Liver (tissue), 3 donors: ENCODE measurements around the gene NME4.

Source experiments
- FOXA1 ChIP-seq: IDR thresholded peaks from 2 replicates; pipeline ENCODE4 v1.6.1; 2016; ENCODE audit warnings: antibody characterized with exemption
- RAD21 ChIP-seq, 2 donors: IDR thresholded peaks; 2 replicates each; pipeline ENCODE4 v1.6.1; 2016; ENCODE audit warnings: antibody characterized with exemption in 2 of 2, mild to moderate bottlenecking in 2 of 2
- SP1 ChIP-seq: IDR thresholded peaks from 2 replicates; pipeline ENCODE4 v1.6.1; 2018; ENCODE audit warnings: antibody characterized with exemption, mild to moderate bottlenecking
- TF ChIP-seq, protein P1 (sequence below): fragments of 150-350 bp; IDR thresholded peaks from 2 replicates; pipeline ENCODE4 v1.5.1; 2017; ENCODE audit warnings: improper control_type of control experiment, low read depth, low read length; ENCODE audit not compliant: missing input control
- TF ChIP-seq, protein P2 (sequence below): IDR thresholded peaks from 2 replicates; pipeline ENCODE4 v1.6.1; 2016; ENCODE audit warnings: antibody characterized with exemption
- TF ChIP-seq, protein P3 (sequence below): IDR thresholded peaks from 2 replicates; pipeline ENCODE4 v1.6.1; 2016; ENCODE audit warnings: antibody characterized with exemption
- donor health status: healthy.
- donor health status: healthy.

DNA sequence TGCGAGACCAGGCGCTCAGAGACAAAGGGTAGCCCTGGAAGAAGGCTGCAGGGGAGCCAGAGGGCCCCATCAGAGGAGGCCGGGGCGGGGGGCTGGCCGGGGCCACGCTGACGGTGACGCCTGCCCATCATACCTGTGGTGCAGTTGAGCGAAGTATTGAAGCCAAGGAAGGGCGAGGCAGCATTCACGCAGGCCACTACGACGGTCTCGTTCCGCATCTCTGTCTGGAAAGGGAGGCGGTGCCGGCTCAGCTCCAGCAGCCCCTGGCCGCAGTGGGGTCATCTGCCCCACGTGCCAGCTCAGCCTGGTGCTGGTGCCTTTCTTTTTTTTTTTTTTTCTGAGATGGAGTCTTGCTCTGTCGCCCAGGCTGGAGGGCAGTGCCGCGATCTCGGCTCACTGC is 21.8 kb upstream of the NME4 start:
- TF ChIP-seq, protein P1, sequence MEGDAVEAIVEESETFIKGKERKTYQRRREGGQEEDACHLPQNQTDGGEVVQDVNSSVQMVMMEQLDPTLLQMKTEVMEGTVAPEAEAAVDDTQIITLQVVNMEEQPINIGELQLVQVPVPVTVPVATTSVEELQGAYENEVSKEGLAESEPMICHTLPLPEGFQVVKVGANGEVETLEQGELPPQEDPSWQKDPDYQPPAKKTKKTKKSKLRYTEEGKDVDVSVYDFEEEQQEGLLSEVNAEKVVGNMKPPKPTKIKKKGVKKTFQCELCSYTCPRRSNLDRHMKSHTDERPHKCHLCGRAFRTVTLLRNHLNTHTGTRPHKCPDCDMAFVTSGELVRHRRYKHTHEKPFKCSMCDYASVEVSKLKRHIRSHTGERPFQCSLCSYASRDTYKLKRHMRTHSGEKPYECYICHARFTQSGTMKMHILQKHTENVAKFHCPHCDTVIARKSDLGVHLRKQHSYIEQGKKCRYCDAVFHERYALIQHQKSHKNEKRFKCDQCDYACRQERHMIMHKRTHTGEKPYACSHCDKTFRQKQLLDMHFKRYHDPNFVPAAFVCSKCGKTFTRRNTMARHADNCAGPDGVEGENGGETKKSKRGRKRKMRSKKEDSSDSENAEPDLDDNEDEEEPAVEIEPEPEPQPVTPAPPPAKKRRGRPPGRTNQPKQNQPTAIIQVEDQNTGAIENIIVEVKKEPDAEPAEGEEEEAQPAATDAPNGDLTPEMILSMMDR = no peak
- TF ChIP-seq SP1 = no peak
- TF ChIP-seq, protein P2, sequence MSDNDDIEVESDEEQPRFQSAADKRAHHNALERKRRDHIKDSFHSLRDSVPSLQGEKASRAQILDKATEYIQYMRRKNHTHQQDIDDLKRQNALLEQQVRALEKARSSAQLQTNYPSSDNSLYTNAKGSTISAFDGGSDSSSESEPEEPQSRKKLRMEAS = no peak
- no peak for TF ChIP-seq FOXA1
- TF ChIP-seq RAD21 (IDR thresholded peaks at IDR 0.05) = no peak
- TF ChIP-seq, protein P3, sequence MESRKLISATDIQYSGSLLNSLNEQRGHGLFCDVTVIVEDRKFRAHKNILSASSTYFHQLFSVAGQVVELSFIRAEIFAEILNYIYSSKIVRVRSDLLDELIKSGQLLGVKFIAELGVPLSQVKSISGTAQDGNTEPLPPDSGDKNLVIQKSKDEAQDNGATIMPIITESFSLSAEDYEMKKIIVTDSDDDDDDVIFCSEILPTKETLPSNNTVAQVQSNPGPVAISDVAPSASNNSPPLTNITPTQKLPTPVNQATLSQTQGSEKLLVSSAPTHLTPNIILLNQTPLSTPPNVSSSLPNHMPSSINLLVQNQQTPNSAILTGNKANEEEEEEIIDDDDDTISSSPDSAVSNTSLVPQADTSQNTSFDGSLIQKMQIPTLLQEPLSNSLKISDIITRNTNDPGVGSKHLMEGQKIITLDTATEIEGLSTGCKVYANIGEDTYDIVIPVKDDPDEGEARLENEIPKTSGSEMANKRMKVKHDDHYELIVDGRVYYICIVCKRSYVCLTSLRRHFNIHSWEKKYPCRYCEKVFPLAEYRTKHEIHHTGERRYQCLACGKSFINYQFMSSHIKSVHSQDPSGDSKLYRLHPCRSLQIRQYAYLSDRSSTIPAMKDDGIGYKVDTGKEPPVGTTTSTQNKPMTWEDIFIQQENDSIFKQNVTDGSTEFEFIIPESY = no peak
